ENCODE data around the gene TOMM70.

DNA sequence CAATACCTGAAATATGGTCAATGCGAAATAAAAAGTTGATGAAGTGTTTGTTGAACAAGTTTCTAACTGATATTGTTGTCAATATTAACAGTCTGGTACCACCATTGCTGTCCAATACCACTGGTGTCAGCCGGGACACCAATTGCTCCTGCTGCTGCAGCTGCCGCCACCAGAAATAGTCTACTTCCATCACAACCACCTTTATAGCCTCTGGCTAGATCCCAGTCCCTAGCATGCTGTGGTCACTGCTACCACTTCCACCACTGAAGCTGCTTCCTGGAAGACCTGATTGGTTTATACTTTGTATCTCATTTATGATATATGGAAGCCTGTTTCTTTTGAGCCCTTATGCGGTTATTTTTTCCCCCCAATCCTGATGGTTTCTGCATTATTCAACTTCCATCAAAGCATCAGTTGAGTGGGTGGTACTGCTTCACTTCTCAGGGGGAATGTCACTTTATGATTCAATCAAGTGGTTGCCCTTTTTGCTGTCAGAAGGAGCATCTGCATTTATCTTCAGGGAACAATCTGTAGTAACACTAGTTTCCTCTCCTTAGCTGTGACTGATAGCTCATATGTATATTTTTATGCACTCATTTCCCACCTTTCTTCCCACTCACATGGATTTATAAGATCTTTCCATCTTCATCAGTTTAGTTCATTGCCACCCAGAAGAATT is 12.2 kb upstream of the TOMM70 start:
- TF ChIP-seq, protein P1, sequence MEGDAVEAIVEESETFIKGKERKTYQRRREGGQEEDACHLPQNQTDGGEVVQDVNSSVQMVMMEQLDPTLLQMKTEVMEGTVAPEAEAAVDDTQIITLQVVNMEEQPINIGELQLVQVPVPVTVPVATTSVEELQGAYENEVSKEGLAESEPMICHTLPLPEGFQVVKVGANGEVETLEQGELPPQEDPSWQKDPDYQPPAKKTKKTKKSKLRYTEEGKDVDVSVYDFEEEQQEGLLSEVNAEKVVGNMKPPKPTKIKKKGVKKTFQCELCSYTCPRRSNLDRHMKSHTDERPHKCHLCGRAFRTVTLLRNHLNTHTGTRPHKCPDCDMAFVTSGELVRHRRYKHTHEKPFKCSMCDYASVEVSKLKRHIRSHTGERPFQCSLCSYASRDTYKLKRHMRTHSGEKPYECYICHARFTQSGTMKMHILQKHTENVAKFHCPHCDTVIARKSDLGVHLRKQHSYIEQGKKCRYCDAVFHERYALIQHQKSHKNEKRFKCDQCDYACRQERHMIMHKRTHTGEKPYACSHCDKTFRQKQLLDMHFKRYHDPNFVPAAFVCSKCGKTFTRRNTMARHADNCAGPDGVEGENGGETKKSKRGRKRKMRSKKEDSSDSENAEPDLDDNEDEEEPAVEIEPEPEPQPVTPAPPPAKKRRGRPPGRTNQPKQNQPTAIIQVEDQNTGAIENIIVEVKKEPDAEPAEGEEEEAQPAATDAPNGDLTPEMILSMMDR (IDR thresholded peaks at IDR 0.05) = no peak
- TF ChIP-seq POLR2A (IDR thresholded peaks at IDR 0.05) (no peak), POLR2AphosphoS5 (IDR thresholded peaks at IDR 0.05) (no peak), EP300 (IDR thresholded peaks at IDR 0.05) (no peak)
